K562 treated with DMSO at 1 percent for 4 hours (cell line): ENCODE data around the gene ANKRD13A. TPM values are rescaled to one million over a fixed set of nuclear protein-coding genes. Genes with fewer than 3 reads are reported as not detected.

ENCODE experiments used
- total RNA-seq: library from RNA; unstranded; fragments of 300-600 nt; gene quantifications from 2 replicates; pipeline ENCODE4 v1.2.3, GENCODE V29; 2022; ENCODE audit not compliant: insufficient read depth

Gene ANKRD13A
- total RNA-seq: 52.1 and 56.6 TPM in 2 replicates

DNA sequence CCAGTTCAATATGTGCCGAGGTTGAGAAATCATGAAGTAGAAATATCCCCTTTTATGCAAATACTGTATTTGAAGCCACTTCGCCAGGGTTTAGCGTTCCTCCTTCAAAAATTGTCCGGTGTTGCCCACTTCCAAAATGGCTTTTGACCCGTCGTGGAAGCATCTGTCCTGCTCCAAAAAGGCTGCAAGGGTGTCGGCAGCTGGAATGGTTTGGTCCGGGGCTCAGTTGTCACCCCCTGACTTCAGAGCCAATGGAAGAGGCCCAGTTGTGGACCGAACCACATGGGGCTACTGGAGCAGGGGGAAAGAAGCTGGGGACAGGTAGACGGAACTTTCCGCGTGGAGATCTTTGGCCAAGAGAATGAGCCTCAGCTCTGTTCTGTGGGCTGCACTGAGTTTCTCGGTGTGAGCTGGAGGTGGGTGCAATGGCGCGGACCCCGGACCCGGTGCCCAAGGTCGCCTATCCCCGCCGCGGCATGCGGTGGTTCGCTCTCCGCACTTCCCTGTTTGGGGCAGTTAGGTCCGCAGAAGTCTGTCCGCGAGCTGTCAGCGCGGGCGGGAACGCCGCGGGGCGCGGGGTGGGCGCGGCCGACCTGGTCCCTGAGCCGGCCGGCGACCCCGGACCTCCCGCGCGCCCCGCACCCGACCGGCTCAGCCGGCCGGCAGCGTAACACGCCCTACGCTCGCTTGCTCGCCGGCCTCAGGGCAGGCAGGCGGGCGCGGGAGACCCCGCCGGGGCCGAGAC is at the start of gene ANKRD13A:
Gene ANKRD13A (plus strand): TSS at position 527 of the 745 bp plus-strand sequence. CDS start 259 bp downstream, outside the sequence.

DNA sequence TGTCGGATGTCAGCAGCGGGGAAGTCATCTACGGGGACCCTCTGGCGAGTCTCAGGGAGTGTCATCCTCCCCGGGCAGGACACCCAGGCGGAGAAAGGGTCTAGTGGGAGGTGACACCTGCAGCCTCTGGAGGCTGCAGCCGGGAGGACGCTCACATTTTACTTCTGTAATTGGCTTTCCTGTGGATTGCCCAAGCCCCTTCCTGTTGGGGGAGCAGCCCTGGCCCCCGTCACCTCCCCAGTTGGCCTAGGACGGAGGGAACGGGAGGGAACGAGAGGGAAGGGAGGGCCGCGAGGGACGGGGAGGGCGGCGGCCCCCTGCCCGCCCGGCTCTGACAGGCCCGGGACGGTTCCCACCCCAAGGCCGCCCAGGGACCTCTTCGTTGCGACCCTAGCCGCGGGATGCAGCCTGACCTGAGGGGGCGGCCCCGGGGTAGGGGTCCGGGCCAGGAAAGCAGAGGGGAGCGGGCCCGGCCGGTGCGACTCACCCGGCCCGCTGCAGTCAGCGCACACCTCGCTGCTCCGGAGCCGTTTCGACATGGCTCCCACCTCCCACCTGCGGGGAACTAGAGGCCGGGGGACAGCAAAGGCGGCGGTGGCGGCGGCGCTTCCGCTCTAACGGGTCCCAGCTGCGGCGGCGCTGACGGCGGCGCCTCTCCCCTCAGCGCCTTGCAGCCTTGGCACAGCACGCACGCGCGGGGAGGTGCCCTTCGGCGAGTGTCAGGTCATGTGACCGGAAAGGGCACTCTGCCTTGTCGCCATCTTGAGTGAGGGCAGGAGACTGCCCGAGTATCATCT is 3.3 kb upstream of the ANKRD13A start, which contains the start of gene GIT2:
Gene GIT2 (minus strand): TSS at position 683 of the 797 bp plus-strand sequence. CDS start 144 bp downstream, at position 539.

DNA sequence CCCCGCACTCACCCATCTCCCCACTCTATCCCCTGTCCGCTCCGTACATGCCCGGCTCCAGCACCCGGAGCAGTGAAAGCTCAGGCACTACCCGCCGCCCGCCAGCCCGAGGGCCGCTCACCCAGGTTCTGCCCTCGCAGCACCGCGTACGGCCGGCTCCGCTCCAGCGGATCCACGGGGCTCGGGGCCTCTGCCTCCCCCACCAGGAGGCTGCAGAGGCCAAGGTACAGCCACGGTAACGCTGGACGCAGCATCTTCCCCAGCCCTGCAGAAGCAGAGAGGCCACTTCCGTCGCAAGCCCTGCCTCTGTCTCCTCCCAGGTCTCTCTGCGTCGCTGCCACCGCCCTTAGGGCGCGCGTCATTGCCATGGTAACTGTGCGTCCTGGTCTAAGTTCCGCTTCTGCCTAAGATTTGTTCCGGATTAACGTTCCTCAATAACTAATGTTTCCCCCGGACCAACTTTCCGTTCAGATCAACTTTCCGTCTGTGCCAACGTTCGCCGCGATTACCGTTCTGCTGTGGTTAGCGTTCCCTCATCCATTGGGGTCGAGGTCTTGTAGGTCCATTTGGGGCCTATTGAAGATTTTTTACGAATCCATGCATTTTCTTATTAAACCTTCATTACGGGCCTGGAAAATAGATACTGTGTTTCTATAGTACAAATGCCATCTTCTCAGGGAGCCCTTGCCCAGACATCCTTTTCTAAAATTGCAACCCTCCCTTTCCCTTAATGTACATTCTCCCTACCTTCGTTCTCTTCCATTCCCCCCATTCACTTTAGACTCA is 49.2 kb downstream of the ANKRD13A start, which contains the start of gene C12orf76:
Gene C12orf76 (minus strand): TSS at position 281 of the 786 bp plus-strand sequence. CDS start 27 bp downstream, at position 254.

Other genes starting within 250 kb of the ANKRD13A start
- not detected in 2 replicates for gene TRPV4, start 166.0 kb upstream of the ANKRD13A start, total RNA-seq
- 5.3 and 5.9 TPM in 2 replicates for gene GLTP, start 118.9 kb upstream of the ANKRD13A start, total RNA-seq
- gene TCHP, start 99.2 kb upstream of the ANKRD13A start, total RNA-seq: 23.1 and 29.1 TPM in 2 replicates
- gene GIT2, start 3.1 kb upstream of the ANKRD13A start, total RNA-seq: 14.9 and 16.4 TPM in 2 replicates
- gene C12orf76, start 49.1 kb downstream of the ANKRD13A start, total RNA-seq: 19.7 and 24.0 TPM in 2 replicates
- gene IFT81, start 124.9 kb downstream of the ANKRD13A start, total RNA-seq: 2.7 and 6.6 TPM in 2 replicates